AG04449 (cell line): ENCODE measurements around the gene NCAPD3.

Experiments
- CTCF ChIA-PET: fragments of 350-600 bp; formaldehyde crosslinking; extraction: SDS; loops from one replicate; lab custom pipeline; 2021; ENCODE audit warnings: antibody characterized with exemption; lab: Yijun Ruan, JAX
- POLR2A ChIA-PET: fragments of 400-600, 350-600 bp; formaldehyde crosslinking; extraction: SDS; loops from one replicate; lab custom pipeline; 2020; ENCODE audit warnings: antibody characterized with exemption, inconsistent platforms; lab: Yijun Ruan, JAX
- DNase-seq: peaks from one replicate; pipeline ENCODE4 v3.0.0-alpha.2; 2010; ENCODE audit warnings: low read depth, low spot score
- H3K4me3 ChIP-seq: 2 replicates; pipeline ENCODE4 v1.5.1; 2011; ENCODE audit warnings: low read depth, mild to moderate bottlenecking, control low read depth, low read length
- TF ChIP-seq, protein P1 (sequence below): IDR thresholded peaks from one replicate; pipeline ENCODE4 v1.5.1; 2011; ENCODE audit warnings: mild to moderate bottlenecking, moderate library complexity, low read length, control low read depth, inconsistent platforms; ENCODE audit not compliant: insufficient read depth; ENCODE audit errors: missing control alignments

Gene NCAPD3

DNA sequence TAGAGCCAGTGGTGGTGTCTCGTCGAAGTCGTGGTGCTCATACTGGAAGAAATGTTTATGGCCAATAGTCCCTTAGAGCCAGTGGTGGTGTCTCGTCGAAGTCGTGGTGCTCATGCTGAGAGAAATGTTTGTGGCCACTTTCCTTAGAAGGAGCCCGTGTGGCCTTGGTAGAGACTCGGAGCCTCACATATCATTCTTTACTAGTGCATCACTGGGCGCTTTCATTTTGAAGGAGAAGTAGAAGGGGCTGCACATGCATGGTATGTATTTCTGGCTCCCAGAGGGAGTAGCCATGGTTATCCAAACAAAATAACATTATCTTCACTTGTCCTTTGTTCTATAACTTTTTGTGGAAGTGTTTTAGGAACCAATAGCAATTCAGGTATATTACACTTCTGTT is 85.4 kb downstream of the NCAPD3 start:
- H3K4me3 ChIP-seq = no peak overlapping the region
- CTCF ChIA-PET = interaction anchor here (0.7 to 6.7 kb wide), 22 partner anchors 8 to 212 kb away, joined by 3 to 219 read pairs (median 5); no protein-coding TSS in a partner anchor
- no peak for DNase-seq
- POLR2A ChIA-PET = no interaction called here
- TF ChIP-seq, protein P1, sequence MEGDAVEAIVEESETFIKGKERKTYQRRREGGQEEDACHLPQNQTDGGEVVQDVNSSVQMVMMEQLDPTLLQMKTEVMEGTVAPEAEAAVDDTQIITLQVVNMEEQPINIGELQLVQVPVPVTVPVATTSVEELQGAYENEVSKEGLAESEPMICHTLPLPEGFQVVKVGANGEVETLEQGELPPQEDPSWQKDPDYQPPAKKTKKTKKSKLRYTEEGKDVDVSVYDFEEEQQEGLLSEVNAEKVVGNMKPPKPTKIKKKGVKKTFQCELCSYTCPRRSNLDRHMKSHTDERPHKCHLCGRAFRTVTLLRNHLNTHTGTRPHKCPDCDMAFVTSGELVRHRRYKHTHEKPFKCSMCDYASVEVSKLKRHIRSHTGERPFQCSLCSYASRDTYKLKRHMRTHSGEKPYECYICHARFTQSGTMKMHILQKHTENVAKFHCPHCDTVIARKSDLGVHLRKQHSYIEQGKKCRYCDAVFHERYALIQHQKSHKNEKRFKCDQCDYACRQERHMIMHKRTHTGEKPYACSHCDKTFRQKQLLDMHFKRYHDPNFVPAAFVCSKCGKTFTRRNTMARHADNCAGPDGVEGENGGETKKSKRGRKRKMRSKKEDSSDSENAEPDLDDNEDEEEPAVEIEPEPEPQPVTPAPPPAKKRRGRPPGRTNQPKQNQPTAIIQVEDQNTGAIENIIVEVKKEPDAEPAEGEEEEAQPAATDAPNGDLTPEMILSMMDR = no peak

DNA sequence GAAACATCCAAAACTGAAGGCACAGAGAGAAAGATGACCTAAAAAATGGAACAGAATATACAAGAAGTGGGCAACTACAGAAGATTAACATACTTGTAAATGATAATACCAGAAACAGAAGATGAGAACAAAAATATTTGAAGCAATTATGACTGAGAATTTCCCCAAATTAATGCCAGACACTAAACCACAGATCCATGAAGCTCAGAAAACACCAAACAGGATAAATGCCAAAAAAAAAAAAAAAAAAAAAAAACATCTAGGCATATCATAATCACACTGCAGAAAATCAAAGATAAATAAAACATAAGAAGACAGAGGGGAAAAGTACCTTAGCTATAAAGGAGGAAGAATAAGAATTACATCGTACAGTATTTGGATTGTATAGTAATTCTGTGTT is 89.6 kb downstream of the NCAPD3 start:
- CTCF ChIA-PET = interaction anchor here (0.6 to 2.9 kb wide), 4 partner anchors 72 to 83 kb away, joined by 3 to 14 read pairs (median 4); no protein-coding TSS in a partner anchor
- no peak overlapping the region for H3K4me3 ChIP-seq
- POLR2A ChIA-PET = interaction anchor here (0.6 kb wide), 1 partner anchor 65 kb away, joined by 3 read pairs; the partner anchor contains the start of gene JAM3

GRCh38 chr11:134132808-134133207 is 91.0 kb downstream of the NCAPD3 start:
- ChIA-PET POLR2A (no interaction called here), CTCF (interaction anchor here (0.6 to 2.9 kb wide), 3 partner anchors 79 to 1783 kb away, joined by 3 to 14 read pairs (median 3); no protein-coding TSS in a partner anchor)
- H3K4me3 ChIP-seq = no peak overlapping the region
- DNase-seq = no peak
- TF ChIP-seq, protein P1 = no peak

More for the DNA sequence above, 89.6 kb downstream of the NCAPD3 start:
- TF ChIP-seq, protein P1 = no peak
- DNase-seq = no peak

DNA sequence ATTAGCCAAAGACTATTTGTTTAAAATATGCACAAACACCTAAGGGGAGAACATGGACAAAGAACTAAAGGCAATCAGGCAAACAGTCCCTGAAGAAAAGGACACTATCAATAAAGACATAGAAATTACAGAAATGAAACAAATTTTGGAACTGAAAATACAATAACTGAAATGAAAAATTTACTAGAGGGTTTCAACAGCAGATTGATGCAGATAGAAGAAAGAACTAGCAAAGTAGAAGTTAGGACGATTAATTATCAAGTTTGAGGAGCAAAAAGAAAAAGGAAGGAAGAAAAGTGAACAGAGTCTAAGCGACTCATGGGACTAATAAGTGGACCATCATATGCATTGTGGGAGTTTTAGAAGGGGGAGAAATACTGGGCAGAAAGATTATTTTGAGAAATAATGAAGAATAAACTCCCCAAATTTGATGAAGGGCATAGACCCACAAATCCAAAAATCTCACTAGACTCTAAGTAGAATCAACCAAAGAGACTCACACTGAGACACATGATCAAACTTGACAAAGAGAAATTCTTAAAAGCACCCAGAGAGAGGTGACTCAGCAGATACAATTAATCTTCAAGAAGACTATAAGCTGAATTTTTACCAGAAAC is 92.0 kb downstream of the NCAPD3 start:
- CTCF ChIA-PET = interaction anchor here (2.4 to 2.9 kb wide), 2 partner anchors 9 to 81 kb away, joined by 14 to 23 read pairs; no protein-coding TSS in a partner anchor
- POLR2A ChIA-PET = no interaction called here
- no peak overlapping the region for H3K4me3 ChIP-seq
- TF ChIP-seq, protein P1 = no peak
- no peak for DNase-seq

- ChIA-PET POLR2A (no interaction called here), CTCF (interaction anchor here (0.9 to 2.4 kb wide), 8 partner anchors 10 to 89 kb away, joined by 3 to 12 read pairs (median 4); no protein-coding TSS in a partner anchor)
- TF ChIP-seq, protein P1 = no peak
- no peak overlapping the region for H3K4me3 ChIP-seq
- DNase-seq = peak; percentile 64
Measured at GRCh38 chr11:134126217-134126822, 97.4 kb downstream of the NCAPD3 start.

GRCh38 chr11:134125507-134125906 is 98.3 kb downstream of the NCAPD3 start:
- TF ChIP-seq, protein P1 = no peak
- ChIA-PET CTCF (interaction anchor here (0.7 to 2.4 kb wide), 5 partner anchors 9 to 74 kb away, joined by 3 to 12 read pairs (median 4); no protein-coding TSS in a partner anchor), POLR2A (interaction anchor here (1.3 kb wide), 1 partner anchor 57 kb away, joined by 4 read pairs; the partner anchor contains the start of gene JAM3)
- no peak for DNase-seq
- no peak overlapping the region for H3K4me3 ChIP-seq
